NCI-H2029 treated with DMSO at 0.1 percent for 48 hours (cell line): ENCODE results near the gene RNU1-1.
"Not testable (repeated sequence)": the region's sequence is repeated elsewhere in the genome, so short reads cannot be mapped to it uniquely, and the experiment has no call there.

Source experiments
- DNase-seq: peaks from one replicate; lab custom pipeline; 2025; lab: John Stamatoyannopoulos, UW

Gene RNU1-1

GRCh38 chr1:16514107-16515055 is at the start of gene RNU1-1:
TSS of gene RNU1-1 (minus strand) at chr1:16514285.
- DNase-seq: peak; percentile 36

- not testable (repeated sequence) for DNase-seq
Observed at GRCh38 chr1:16561035-16561434, 47.0 kb upstream of the RNU1-1 start.

GRCh38 chr1:16560498-16560897 is 46.4 kb upstream of the RNU1-1 start:
- not testable (repeated sequence) for DNase-seq

DNA sequence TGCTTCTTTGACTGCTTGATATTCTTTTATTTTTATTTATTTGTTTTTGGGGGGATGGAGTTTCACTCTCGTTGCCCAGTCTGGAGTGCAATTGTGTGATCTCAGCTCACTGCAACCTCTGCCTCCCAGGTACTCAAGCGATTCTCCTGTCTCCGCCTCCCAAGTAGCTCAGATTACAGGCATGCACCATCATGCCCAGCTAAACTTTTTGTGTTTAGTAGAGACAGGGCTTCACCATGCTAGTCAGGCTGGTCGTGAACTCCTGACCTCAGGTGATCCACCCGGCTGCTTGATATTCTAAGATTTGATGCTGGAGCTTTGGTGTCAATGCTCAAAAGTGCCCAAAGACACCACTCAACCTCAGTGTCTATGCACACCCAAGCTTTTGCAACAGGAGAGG is 45.6 kb upstream of the RNU1-1 start:
- DNase-seq: not testable (repeated sequence)

DNA sequence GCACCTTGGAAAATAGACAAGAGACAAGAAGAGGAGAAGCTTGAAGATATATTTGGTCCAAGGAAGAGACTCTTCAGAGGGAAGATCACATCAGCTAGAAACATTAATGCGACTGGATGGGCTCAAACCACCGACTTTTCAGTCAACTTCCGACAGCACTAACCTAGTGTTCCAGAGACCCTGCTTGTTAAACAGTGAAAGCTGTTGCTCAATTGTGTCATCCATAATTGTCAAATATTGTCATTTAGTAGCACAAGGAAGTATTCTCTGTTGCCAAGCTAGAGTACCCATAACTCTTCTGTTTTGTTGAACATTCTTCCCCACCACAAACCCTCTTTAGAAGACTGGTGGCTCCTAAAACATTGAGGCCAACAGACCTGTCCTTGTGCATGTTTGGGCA is 42.9 kb upstream of the RNU1-1 start:
- not testable (repeated sequence) for DNase-seq

- not testable (repeated sequence) for DNase-seq
Observed at GRCh38 chr1:16553244-16553643, 39.2 kb upstream of the RNU1-1 start.

DNA sequence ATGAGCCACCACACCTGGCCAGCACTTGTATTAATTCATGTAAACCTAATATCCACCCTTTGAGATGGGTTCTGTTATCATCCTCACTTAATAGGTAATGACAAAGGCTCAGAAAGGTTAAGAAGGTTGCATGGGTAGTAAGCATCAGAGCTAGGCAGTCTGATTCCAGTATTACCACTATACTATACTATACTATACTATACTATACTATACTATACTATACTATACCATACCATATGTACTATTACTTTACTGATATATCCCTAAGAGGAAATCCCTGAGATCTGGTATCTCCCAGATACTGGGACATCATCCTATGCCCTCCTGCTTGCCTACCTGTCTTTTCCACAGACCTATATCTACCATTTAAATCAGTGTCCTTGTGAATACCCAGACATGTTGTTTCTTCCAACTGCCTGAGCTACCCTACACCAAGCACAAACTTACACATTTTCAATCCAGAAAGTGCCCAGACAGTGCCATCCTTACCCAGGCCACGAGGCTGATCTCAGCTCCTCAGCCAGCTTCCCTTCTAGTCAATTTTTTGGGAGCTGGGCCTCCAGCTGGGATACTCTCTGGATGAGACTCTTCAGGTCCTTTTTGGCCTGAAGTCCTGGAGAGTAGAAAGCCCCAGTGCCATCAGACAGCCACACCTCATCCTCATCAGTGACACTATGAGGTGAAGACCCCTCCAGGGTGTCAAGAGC is 36.3 kb upstream of the RNU1-1 start:
- not testable (repeated sequence) for DNase-seq

GRCh38 chr1:16549545-16549944 is 35.5 kb upstream of the RNU1-1 start:
- not testable (repeated sequence) for DNase-seq

DNA sequence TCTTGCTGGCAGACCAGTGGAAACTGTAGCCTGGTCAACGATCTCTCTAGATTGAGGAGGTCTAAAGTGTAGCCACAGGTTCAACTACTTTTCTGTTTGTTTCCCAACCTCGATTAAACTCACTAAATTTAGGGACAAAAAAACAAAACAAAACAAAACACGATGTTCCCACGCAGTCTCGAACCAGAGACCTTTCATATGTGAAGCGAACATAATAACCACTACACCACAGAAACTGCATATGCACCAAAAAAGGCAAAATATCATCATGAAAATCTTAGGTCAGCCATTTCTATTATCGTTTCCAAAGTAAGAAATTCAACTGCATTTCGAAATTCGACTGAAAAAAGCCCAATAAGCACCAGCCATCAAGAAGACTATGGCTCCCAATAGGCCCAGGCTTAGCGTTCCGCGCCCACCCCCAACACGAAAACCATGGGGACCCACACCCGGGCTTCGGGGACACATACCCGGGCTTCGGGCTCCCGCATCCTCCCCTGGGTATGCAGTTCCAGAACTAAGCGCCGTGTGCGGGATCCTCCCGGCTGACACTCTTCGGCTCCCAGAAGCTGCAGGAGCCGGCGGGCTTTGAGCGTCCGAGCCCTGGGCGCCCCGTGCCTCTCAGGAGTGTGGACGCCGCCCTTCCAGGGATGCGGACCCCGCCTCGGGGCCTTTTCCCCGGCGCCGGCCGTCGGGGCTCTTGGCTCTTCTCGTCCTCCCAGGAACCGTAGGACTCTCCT is 33.6 kb upstream of the RNU1-1 start:
- not testable (repeated sequence) for DNase-seq

GRCh38 chr1:16545682-16546095 is 31.6 kb upstream of the RNU1-1 start:
- DNase-seq: not testable (repeated sequence)

GRCh38 chr1:16540421-16540893 is 26.4 kb upstream of the RNU1-1 start:
- DNase-seq: not testable (repeated sequence)

- not testable (repeated sequence) for DNase-seq
Observed at GRCh38 chr1:16537528-16537927, 23.4 kb upstream of the RNU1-1 start.

- DNase-seq: not testable (repeated sequence)
Observed at GRCh38 chr1:16536796-16537195, 22.7 kb upstream of the RNU1-1 start.

DNA sequence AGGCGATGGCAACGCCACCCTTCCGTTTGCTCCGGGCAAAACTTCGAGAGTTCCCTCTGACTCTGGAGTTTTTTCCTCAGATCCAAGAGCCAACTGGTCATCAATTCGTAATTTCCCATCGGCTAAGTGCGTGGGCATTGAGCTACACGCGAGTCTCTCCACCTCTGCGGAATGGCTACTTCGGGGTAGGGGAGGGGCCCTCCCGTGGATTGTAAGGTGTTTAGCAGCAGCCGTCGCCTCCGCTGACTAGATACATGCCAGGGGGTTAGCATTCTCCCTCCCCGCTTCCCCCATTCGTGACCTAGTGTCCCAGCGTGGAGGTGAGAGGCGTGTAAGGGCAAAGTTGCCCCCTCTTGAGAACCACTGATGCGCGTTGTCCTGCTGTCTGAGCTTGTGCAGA is 21.8 kb upstream of the RNU1-1 start:
- not testable (repeated sequence) for DNase-seq

- DNase-seq: not testable (repeated sequence)
Observed at GRCh38 chr1:16535487-16535886, 21.4 kb upstream of the RNU1-1 start.

- not testable (repeated sequence) for DNase-seq
Observed at GRCh38 chr1:16534829-16535456, 20.9 kb upstream of the RNU1-1 start.

GRCh38 chr1:16534239-16534828 is 20.2 kb upstream of the RNU1-1 start:
- not testable (repeated sequence) for DNase-seq

DNA sequence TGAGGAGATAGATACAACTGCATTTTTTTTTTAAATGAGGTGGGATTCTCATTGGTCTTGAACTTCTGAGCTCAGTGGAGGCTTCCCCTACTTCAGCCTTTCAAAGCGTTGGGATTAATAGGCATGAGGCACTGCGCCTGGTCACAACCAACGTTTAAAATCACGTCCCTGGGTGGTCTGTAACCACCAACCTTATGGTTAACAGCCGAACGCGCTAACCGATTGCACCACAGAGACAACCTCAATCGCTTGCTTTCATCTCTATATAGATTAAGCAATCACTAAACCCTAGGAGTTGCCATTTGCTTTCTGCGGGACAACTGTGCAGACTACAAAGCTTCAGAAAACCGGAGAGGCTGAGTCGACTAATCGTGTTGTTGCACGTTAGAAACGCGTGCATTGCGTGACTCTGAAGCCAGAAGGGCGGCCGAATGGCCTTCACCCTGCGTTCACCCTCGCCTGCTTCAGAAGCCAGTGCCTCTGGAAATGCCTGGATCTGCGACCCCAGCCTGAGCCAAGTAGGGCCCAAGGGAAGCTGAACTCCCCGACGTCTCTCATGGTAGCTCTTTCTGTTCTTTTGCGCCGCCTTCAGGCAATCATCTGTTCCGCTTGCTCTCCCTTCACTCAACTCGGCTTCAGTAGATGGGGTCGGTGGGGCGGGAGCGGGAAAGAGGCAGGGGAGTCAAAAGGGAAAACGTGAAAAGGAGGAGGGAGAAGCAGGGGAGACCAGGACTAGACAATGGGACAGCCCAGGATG is 18.3 kb upstream of the RNU1-1 start:
- DNase-seq: not testable (repeated sequence)

DNA sequence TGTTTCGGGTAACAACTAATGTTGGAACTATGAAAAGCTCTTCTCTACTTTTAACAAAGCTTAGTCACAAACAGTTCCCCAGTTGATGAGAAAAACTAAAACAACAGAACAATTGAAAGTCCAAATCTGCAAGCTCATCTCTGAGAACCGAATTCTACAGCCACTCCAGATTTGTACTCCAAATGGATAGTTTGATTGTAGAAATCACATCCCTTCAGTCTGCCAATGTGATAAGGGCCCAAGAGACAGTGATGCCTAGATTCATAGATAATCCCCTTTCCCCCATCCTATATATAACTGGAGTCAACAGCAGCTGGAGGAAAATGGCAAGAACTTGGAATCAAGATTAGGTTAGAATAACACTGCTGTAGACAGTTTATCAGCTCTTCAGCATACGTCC is 14.3 kb upstream of the RNU1-1 start:
- not testable (repeated sequence) for DNase-seq

- DNase-seq: not testable (repeated sequence)
Observed at GRCh38 chr1:16525769-16526168, 11.7 kb upstream of the RNU1-1 start.
